SK-N-SH (cell line): Measurements from ENCODE around the gene LRMDA.

Experiments
- TAF1 ChIP-seq: IDR thresholded peaks from 2 replicates; pipeline ENCODE4 v1.6.1; 2012; ENCODE audit warnings: low read depth, mild to moderate bottlenecking, low read length, moderate library complexity, borderline replicate concordance
- USF2 ChIP-seq: fragments of 150-350 bp; IDR thresholded peaks from 2 replicates; pipeline ENCODE4 v1.6.1; 2017; ENCODE audit warnings: antibody characterized with exemption, low read length, low read depth, borderline replicate concordance
- TF ChIP-seq, protein P1 (sequence below): fragments of 200-600 bp; sonication (generic); IDR thresholded peaks from 2 replicates; pipeline ENCODE4 v1.6.1; 2017; ENCODE audit warnings: antibody characterized with exemption, mild to moderate bottlenecking, moderate library complexity

GRCh38 chr10:75600833-75601232 is 169.4 kb downstream of the LRMDA start:
- TF ChIP-seq, protein P1, sequence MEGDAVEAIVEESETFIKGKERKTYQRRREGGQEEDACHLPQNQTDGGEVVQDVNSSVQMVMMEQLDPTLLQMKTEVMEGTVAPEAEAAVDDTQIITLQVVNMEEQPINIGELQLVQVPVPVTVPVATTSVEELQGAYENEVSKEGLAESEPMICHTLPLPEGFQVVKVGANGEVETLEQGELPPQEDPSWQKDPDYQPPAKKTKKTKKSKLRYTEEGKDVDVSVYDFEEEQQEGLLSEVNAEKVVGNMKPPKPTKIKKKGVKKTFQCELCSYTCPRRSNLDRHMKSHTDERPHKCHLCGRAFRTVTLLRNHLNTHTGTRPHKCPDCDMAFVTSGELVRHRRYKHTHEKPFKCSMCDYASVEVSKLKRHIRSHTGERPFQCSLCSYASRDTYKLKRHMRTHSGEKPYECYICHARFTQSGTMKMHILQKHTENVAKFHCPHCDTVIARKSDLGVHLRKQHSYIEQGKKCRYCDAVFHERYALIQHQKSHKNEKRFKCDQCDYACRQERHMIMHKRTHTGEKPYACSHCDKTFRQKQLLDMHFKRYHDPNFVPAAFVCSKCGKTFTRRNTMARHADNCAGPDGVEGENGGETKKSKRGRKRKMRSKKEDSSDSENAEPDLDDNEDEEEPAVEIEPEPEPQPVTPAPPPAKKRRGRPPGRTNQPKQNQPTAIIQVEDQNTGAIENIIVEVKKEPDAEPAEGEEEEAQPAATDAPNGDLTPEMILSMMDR, result no peak
- TF ChIP-seq USF2 (no peak), TAF1 (no peak)
